PC-3 (cell line): ENCODE results near the gene PLCL2.

Source experiments
- CTCF ChIP-seq: fragments of 300-600 bp; sonication (generic); conservative IDR thresholded peaks from 2 replicates; pipeline ENCODE4 v1.5.1; 2017; ENCODE audit warnings: antibody characterized with exemption, low read depth, mild to moderate bottlenecking, low read length
- EZH2phosphoT487 ChIP-seq: fragments of 300-600 bp; sonication (generic); IDR thresholded peaks from 2 replicates; pipeline ENCODE4 v1.6.1; 2018; ENCODE audit warnings: mild to moderate bottlenecking, antibody characterized with exemption, low read length, borderline replicate concordance

DNA sequence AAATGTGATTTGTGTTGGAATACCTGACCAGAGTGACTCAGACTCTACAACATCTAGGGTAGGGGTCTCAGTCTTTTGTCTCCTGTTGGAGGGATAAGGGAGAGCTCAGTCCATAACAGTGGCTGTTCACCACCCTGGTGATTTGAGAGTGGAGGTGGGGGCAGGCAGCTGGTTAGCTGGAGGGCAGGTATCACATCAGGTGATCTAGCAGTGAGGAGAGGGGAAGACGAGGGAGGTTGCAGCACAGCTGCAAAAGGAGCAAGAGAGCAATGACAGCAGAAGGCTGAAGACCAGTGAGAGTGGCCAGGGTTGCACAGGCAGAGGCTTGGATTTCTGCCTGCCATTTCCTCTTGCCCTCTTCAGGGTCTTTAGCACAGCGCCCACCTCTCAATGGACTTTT, 38.4 kb downstream of the PLCL2 start:
- TF ChIP-seq CTCF, result no peak
- TF ChIP-seq EZH2phosphoT487, result no peak
